Measurements from ENCODE around the gene H1-8.

DNA sequence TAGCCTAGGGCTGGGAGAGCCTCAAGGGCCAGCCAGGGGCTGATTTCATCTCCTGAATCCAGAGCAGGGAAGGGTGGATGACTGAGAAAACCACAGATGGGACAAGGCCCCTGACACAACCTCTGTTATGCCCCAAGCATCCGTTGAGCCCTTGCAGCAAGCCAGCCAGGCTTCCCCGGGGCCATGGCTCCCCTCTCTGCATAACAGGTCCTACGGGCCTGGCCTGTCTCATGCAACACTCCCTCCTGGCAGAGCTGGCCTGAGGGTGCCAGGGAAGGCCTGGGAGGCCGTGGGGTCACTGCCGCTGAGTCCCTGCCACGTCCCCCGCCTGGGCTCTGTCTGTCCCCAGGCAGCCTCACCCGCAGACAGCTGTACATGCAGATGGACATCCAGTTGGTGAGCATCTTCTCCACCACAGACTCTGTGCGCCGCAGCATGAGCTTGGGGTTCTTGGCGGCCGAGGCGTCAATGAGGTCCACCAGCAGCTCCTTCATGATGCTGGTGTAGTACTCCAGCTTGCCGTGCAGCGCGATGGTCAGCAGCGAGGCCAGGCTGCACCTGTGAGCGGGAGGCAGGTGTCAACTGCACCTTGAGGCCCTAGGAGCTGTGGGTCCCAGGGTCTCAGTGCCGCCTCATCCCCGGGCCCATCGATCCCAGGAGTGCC lies 22.1 kb downstream of the H1-8 start:
- TF ChIP-seq, protein P1, sequence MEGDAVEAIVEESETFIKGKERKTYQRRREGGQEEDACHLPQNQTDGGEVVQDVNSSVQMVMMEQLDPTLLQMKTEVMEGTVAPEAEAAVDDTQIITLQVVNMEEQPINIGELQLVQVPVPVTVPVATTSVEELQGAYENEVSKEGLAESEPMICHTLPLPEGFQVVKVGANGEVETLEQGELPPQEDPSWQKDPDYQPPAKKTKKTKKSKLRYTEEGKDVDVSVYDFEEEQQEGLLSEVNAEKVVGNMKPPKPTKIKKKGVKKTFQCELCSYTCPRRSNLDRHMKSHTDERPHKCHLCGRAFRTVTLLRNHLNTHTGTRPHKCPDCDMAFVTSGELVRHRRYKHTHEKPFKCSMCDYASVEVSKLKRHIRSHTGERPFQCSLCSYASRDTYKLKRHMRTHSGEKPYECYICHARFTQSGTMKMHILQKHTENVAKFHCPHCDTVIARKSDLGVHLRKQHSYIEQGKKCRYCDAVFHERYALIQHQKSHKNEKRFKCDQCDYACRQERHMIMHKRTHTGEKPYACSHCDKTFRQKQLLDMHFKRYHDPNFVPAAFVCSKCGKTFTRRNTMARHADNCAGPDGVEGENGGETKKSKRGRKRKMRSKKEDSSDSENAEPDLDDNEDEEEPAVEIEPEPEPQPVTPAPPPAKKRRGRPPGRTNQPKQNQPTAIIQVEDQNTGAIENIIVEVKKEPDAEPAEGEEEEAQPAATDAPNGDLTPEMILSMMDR (IDR thresholded peaks at IDR 0.05): no peak
- no peak for TF ChIP-seq EP300 (IDR thresholded peaks at IDR 0.05)

Measured in tibial nerve (tissue), 4 donors.